Heart right ventricle (tissue), 16 donors: ENCODE measurements around the gene NEK6. TPM values are rescaled to one million over a fixed set of nuclear protein-coding genes. Genes with fewer than 3 reads are reported as not detected.
A peak's percentile ranks its signal among the peaks of the same experiment; 100 is the strongest.

Experiments
- ATAC-seq, 8 donors: fragments of 200-7000 bp; cut with Tn5 transposase; one replicate each; pipeline ENCODE4 v1.9.1; 2020; ENCODE audit warnings: mild to moderate bottlenecking in 8 of 8, moderate library complexity in 8 of 8, moderate number of reproducible peaks in 1 of 8
- DNase-seq, 2 donors: peaks; one replicate each; pipeline ENCODE4 v3.0.0-alpha.2; 2020
- H3K27ac ChIP-seq, 10 donors: fragments of 200-600 bp; sonication (generic) in 2 of 10; one replicate each; pipeline versions ENCODE4 v1.5.0 to v1.8.0; 2020 to 2022; ENCODE audit warnings: mild to moderate bottlenecking in 3 of 10
- H3K27me3 ChIP-seq, 7 donors: fragments of 200-600 bp; one replicate each; pipeline ENCODE4 v1.8.0; 2021 to 2022; ENCODE audit warnings: mild to moderate bottlenecking in 2 of 7
- H3K36me3 ChIP-seq, 9 donors: fragments of 200-600 bp; sonication (generic) in 1 of 9; one replicate each; pipeline versions ENCODE4 v1.5.0 to v1.8.0; 2020 to 2022; ENCODE audit warnings: mild to moderate bottlenecking in 2 of 9
- H3K4me1 ChIP-seq, 9 donors: fragments of 200-600 bp; sonication (generic) in 1 of 9; one replicate each; pipeline versions ENCODE4 v1.5.0 to v1.8.0; 2020 to 2022; ENCODE audit warnings: mild to moderate bottlenecking in 4 of 9
- H3K4me3 ChIP-seq, 10 donors: fragments of 200-600 bp; sonication (generic) in 2 of 10; one replicate each; pipeline versions ENCODE4 v1.5.0 to v1.8.0; 2020 to 2022; ENCODE audit warnings: mild to moderate bottlenecking in 7 of 10, moderate library complexity in 2 of 10
- H3K9me3 ChIP-seq, 11 donors: fragments of 200-600 bp in 10 of 11; sonication (generic) in 2 of 11; one replicate each; pipeline versions ENCODE4 v1.5.0 to v1.8.0; 2013 to 2022; ENCODE audit warnings: mild to moderate bottlenecking in 2 of 11, control low read depth in 1 of 11, moderate library complexity in 1 of 11
- WGBS, 2 donors: extraction: QIAGEN DNeasy Blood & Tissue Kit; methylation state at CpG; one replicate each; pipeline ENCODE4 v1.1.7; 2013; ENCODE audit warnings: inconsistent platforms in 1 of 2; 5-methylcytosine and 5-hydroxymethylcytosine counted together
- intact Hi-C, 10 donors: fragments of 100-400 bp; cut with DNase I; formaldehyde crosslinking; loops; one replicate each; pipeline versions ENCODE4 v1.11.1 to v1.14.2; 2022
- polyA plus RNA-seq, 2 donors: library from polyadenylated mRNA; stranded (reverse); fragments of 200-250 nt; gene quantifications; one replicate each; pipeline ENCODE4 v1.2.3, GENCODE V29; 2013
- total RNA-seq, 10 donors: library from RNA; stranded (reverse); fragmentation: NEBNext Ultra II Directional in 3 of 10; extraction: Animal tissue kit (Norgen Biotek cat#: 25700) in 3 of 10; gene quantifications; one replicate each; pipeline versions ENCODE4 v1.2.1 to v1.2.4, GENCODE V29; 2021 to 2023
- TF ChIP-seq, protein P1 (sequence below), 9 donors: fragments of 200-600 bp; sonication (generic) in 2 of 9; IDR thresholded peaks; one replicate each; pipeline versions ENCODE4 v1.5.0 to v1.8.0; 2021 to 2022; ENCODE audit warnings: antibody characterized with exemption in 9 of 9, mild to moderate bottlenecking in 5 of 9, moderate library complexity in 1 of 9
- donor health status: Arrhythmogenic right ventricular cardiomyopathy.
- donor health status: ischemic (EF 13 %, LVEDD 7.1; RV severe dilation, severe dysfunction).
- donor health status: healthy with polysubstance abuse.
- donor health status: DM: no; HTN: yes; CAD: no.
- donor health status: DM: no; HTN: no; CAD: no.
- donor health status: ischemic (EF 25% LVEDD 6.9; RV normal size, moderate dysfunction).
- donor health status: ischemic (EF 25% LVEDD 5.7; RV mildly dilated, moderate dysfunction).
- donor health status: healthy.
- donor health status: DM: yes; HTN: yes; CAD: no.
- donor health status: Ischemic cardiomyopathy.
- donor health status: ischemic (EF 35%, LVEDD 5.7; RV mildly dilated, moderate dysfunction).
- donor health status: nonischemic (EF 11% LVEDD 7.7; RV severe dilation, severe dysfunction).
- donor health status: DM: yes; HTN: yes; CAD: no.
- donor health status: PGD.
- donor health status: ischemic (EF 29% LVEDD 5.4; RV normal size, mild dysfunction).
- donor health status: nonischemic (EF 23%, LVEDD 6.1; RV moderate dilation, normal function).

The NEK6 gene
- total and polyA plus RNA-seq, 12 donors, result 1.9 to 22.4 (median 7.5) TPM

DNA sequence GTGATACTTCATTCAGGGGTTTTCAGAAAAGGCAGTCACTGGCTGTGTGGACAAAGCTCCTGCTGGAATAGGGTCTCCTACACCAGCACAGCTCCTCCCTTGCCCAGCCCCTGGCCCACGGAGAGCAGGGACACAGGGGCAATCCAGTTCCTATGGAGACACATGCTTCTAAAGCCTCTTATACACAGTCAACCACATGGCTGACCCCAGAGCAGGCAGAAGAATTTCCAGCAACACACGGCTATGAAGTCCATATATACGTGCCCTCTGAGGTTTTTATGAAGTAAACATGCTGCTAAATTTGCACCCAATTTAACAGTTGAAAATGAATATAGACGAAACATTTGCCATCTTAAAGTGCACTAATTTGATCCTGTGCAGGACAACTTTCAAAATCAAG lies 138.1 kb downstream of the NEK6 start:
- H3K27ac ChIP-seq, result no peak overlapping the region
- intact Hi-C loops, result loop anchor here in 3 of 10 donors (10.0 kb wide), 1 partner anchor 271 kb away; no protein-coding TSS in a partner anchor
- TF ChIP-seq, protein P1, sequence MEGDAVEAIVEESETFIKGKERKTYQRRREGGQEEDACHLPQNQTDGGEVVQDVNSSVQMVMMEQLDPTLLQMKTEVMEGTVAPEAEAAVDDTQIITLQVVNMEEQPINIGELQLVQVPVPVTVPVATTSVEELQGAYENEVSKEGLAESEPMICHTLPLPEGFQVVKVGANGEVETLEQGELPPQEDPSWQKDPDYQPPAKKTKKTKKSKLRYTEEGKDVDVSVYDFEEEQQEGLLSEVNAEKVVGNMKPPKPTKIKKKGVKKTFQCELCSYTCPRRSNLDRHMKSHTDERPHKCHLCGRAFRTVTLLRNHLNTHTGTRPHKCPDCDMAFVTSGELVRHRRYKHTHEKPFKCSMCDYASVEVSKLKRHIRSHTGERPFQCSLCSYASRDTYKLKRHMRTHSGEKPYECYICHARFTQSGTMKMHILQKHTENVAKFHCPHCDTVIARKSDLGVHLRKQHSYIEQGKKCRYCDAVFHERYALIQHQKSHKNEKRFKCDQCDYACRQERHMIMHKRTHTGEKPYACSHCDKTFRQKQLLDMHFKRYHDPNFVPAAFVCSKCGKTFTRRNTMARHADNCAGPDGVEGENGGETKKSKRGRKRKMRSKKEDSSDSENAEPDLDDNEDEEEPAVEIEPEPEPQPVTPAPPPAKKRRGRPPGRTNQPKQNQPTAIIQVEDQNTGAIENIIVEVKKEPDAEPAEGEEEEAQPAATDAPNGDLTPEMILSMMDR (IDR thresholded peaks at IDR 0.05), result no peak
- no peak overlapping the region for H3K4me3 ChIP-seq
- no peak for DNase-seq
- 88 to 91% methylated on average over 4 of the region's 4 CpGs for WGBS, 2 donors
- no peaks in the 10 kb centered on the region for H3K27me3 ChIP-seq
- H3K9me3 ChIP-seq, result no peaks in the 10 kb centered on the region
- peaks cover 0 to 65% (median 40%) of the 10 kb centered on the region in 9 donors for H3K4me1 ChIP-seq
- H3K36me3 ChIP-seq, result peaks cover 0 to 53% (median 0%) of the 10 kb centered on the region in 9 donors
- ATAC-seq, result no peak

DNA sequence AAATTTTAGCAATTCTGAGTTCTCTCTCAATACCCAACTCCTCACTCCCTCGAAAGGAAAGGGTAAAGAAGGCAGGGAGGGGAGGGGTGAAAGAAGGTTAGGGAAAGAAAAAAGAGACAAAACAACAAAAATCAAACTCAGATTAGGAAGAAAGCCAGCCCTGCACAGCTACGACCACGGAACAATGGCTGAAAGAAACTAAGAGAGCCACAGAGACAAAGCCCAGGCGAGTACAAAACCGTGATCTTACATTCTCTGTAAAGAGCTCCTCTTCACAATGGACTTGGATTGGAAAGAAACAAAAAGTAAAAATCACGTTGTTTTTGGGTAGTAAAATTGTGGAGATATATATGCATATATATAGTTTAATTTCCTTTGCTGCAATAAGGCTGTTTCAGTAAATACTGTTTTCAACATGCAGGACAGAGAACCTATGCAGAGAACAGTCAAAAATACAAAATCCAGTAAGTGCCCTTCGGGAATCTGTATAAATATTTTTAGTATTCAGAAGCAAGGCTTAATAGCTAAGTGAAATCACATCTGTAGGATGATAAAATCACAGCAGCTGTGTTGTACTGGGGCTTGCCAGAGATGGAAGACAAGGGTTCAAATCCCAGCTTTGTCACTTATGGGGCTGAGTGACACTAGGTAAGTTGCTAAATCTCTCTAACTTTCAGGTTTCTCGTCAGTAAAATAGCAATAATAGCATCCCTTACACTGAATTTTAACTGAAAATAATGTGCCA lies 140.6 kb downstream of the NEK6 start:
- peaks cover 0 to 70% (median 13%) of the 10 kb centered on the region in 9 donors for H3K36me3 ChIP-seq
- no peaks in the 10 kb centered on the region for H3K27me3 ChIP-seq
- ATAC-seq (no peak), DNase-seq (no peak)
- peaks cover 0 to 42% (median 18%) of the 10 kb centered on the region in 9 donors for H3K4me1 ChIP-seq
- H3K27ac ChIP-seq, result no peak overlapping the region
- H3K9me3 ChIP-seq, result no peaks in the 10 kb centered on the region
- 79 to 84% methylated on average over 8 of the region's 8 CpGs for WGBS, 2 donors
- intact Hi-C loops, result loop anchor here in 3 of 10 donors (10.0 kb wide), 1 partner anchor 274 kb away; no protein-coding TSS in a partner anchor
- no peak overlapping the region for H3K4me3 ChIP-seq
- TF ChIP-seq, protein P1 (IDR thresholded peaks at IDR 0.05), result no peak

DNA sequence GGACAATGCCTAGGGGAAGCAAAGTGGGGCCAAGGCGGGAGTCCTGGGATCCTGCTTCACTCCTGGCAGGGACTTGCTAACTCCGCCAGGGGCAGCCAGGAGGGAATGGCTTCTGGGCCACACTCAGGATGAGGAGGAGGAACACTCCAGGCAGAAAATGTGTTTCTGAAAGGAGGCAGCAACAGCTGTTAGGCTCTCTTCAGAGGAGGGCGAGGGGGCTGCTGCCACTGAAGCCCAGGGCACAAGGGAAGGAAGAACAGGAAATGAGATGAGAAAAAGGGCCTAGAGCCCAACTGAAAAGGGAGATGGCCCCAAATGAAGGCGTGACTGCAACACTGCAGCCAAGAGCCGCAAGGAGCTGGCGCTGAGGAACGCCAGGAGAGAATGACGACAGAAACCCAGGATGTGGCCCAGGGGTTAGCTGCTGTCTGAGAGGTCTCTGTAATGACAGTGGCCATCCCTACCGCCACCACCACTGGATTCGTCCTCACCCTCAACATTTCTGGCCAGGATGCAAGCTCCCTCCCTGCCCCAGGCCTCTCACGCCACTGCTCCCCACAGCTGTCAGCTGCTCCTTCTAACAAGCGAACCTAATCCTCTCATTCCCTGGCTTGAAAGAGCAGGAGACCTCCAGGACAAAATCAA lies 141.7 kb downstream of the NEK6 start:
- H3K36me3 ChIP-seq, result peaks cover 0 to 74% (median 24%) of the 10 kb centered on the region in 9 donors
- H3K4me1 ChIP-seq, result peaks cover 0 to 34% (median 18%) of the 10 kb centered on the region in 9 donors
- H3K9me3 ChIP-seq, result no peaks in the 10 kb centered on the region
- DNase-seq, result peak; percentile 31 to 33
- TF ChIP-seq, protein P1 (IDR thresholded peaks at IDR 0.05), result peak in 1 of 9 donors; percentile 8
- peak; percentile 56 to 86 (median 79) for ATAC-seq
- H3K27me3 ChIP-seq, result no peaks in the 10 kb centered on the region
- peak overlapping the region in 7 of 10 donors; percentile 8 to 53 (median 51) for H3K27ac ChIP-seq
- no peak overlapping the region for H3K4me3 ChIP-seq
- 55 to 69% methylated on average over 12 of the region's 12 CpGs for WGBS, 2 donors
- intact Hi-C loops, result loop anchor here in 3 of 10 donors (10.0 kb wide), 1 partner anchor 275 kb away; no protein-coding TSS in a partner anchor
